Upper lobe of right lung (tissue), 1 donor: Measurements from ENCODE around the gene CDK12. TPM values are rescaled to one million over a fixed set of nuclear protein-coding genes. Genes with fewer than 3 reads are reported as not detected.
A peak's percentile ranks its signal among the peaks of the same experiment; 100 is the strongest.
"Not testable (repeated sequence)": the region's sequence is repeated elsewhere in the genome, so short reads cannot be mapped to it uniquely, and the experiment has no call there.

ENCODE experiments used
- ATAC-seq: fragments of 200-7000 bp; cut with Tn5 transposase; one replicate; pipeline ENCODE4 v1.9.1; 2020; ENCODE audit warnings: mild to moderate bottlenecking, moderate library complexity
- DNase-seq: peaks from one replicate; pipeline ENCODE4 v3.0.0-alpha.2; 2020
- H3K27ac ChIP-seq: fragments of 200-600 bp; one replicate; pipeline ENCODE4 v1.8.0; 2022
- H3K27me3 ChIP-seq: fragments of 200-600 bp; one replicate; pipeline ENCODE4 v1.8.0; 2022; ENCODE audit warnings: mild to moderate bottlenecking
- H3K36me3 ChIP-seq: fragments of 200-600 bp; one replicate; pipeline ENCODE4 v1.8.0; 2022
- H3K4me1 ChIP-seq: fragments of 200-600 bp; one replicate; pipeline ENCODE4 v1.8.0; 2022
- H3K4me3 ChIP-seq: fragments of 200-600 bp; one replicate; pipeline ENCODE4 v1.8.0; 2022; ENCODE audit warnings: mild to moderate bottlenecking
- H3K9me3 ChIP-seq: fragments of 200-600 bp; one replicate; pipeline ENCODE4 v1.8.0; 2022
- CTCF ChIP-seq: fragments of 200-600 bp; IDR thresholded peaks from one replicate; pipeline ENCODE4 v1.8.0; 2022; ENCODE audit warnings: antibody characterized with exemption
- intact Hi-C: fragments of 100-400 bp; cut with DNase I; formaldehyde crosslinking; loops from one replicate; pipeline ENCODE4 v1.11.0; 2022
- total RNA-seq: library from RNA; stranded (reverse); fragmentation: NEBNext Ultra II Directional; extraction: Animal tissue kit (Norgen Biotek cat#: 25700); gene quantifications from one replicate; pipeline ENCODE4 v1.2.1, GENCODE V29; 2021
- donor health status: DM: no; HTN: yes; CAD: no; lungs with severe emphysema.

Gene CDK12
- total RNA-seq, 1 donor from 2014 or later = 53.6 TPM

- H3K27me3 ChIP-seq = no peaks in the 10 kb centered on the region
- no peak overlapping the region for H3K4me3 ChIP-seq
- H3K4me1 ChIP-seq = peaks cover 61% of the 10 kb centered on the region
- peak; percentile 29 for ATAC-seq
- no peaks in the 10 kb centered on the region for H3K9me3 ChIP-seq
- no peak for DNase-seq
- no peak for TF ChIP-seq CTCF
- peaks cover 30% of the 10 kb centered on the region for H3K36me3 ChIP-seq
- intact Hi-C loops = no loop called here
- no peak overlapping the region for H3K27ac ChIP-seq
These were observed 70.0 kb downstream of the CDK12 start for GRCh38 chr17:39531252-39531651.

- ATAC-seq = peak; percentile 26
- H3K4me3 ChIP-seq = no peak overlapping the region
- H3K9me3 ChIP-seq = no peaks in the 10 kb centered on the region
- peak overlapping the region; percentile 24 for H3K27ac ChIP-seq
- H3K36me3 ChIP-seq = peaks cover 13% of the 10 kb centered on the region
- intact Hi-C loops = no loop called here
- DNase-seq = no peak
- peaks cover 58% of the 10 kb centered on the region for H3K4me1 ChIP-seq
- no peak for TF ChIP-seq CTCF
- H3K27me3 ChIP-seq = no peaks in the 10 kb centered on the region
These were observed 72.6 kb downstream of the CDK12 start for GRCh38 chr17:39533891-39534290.

GRCh38 chr17:39534768-39535405 is 73.6 kb downstream of the CDK12 start:
- Histone ChIP-seq H3K27ac (no peak overlapping the region), H3K36me3 (peaks cover 12% of the 10 kb centered on the region), H3K4me1 (peaks cover 61% of the 10 kb centered on the region), H3K4me3 (no peak overlapping the region), H3K27me3 (no peaks in the 10 kb centered on the region), H3K9me3 (no peaks in the 10 kb centered on the region)
- DNase-seq (no peak), ATAC-seq (no peak)
- TF ChIP-seq CTCF = no peak
- intact Hi-C loops = no loop called here

- DNase-seq = no peak
- H3K4me1 ChIP-seq = peaks cover 58% of the 10 kb centered on the region
- H3K27me3 ChIP-seq = no peaks in the 10 kb centered on the region
- no peak for TF ChIP-seq CTCF
- H3K9me3 ChIP-seq = no peaks in the 10 kb centered on the region
- no peaks in the 10 kb centered on the region for H3K36me3 ChIP-seq
- no peak overlapping the region for H3K4me3 ChIP-seq
- intact Hi-C loops = no loop called here
- ATAC-seq = no peak
- no peak overlapping the region for H3K27ac ChIP-seq
These were observed 75.2 kb downstream of the CDK12 start for GRCh38 chr17:39536468-39536867.

GRCh38 chr17:39537364-39537763 is 76.1 kb downstream of the CDK12 start:
- H3K36me3 ChIP-seq, intact Hi-C loops, H3K27me3 ChIP-seq, H3K27ac ChIP-seq, DNase-seq, H3K4me3 ChIP-seq, H3K9me3 ChIP-seq, ATAC-seq: not testable (repeated sequence)
- H3K4me1 ChIP-seq = peaks cover 49% of the 10 kb centered on the region

GRCh38 chr17:39538866-39539265 is 77.6 kb downstream of the CDK12 start:
- no peak for TF ChIP-seq CTCF
- H3K4me3 ChIP-seq = no peak overlapping the region
- intact Hi-C loops = no loop called here
- H3K4me1 ChIP-seq = peaks cover 36% of the 10 kb centered on the region
- H3K27me3 ChIP-seq = no peaks in the 10 kb centered on the region
- no peaks in the 10 kb centered on the region for H3K36me3 ChIP-seq
- no peak for DNase-seq
- no peaks in the 10 kb centered on the region for H3K9me3 ChIP-seq
- H3K27ac ChIP-seq = no peak overlapping the region
- ATAC-seq = peak; percentile 79
